Astrocyte of the spinal cord (primary cell): ENCODE results near the gene TGM3.

Source experiments
- DNase-seq: peaks from one replicate; pipeline ENCODE4 v3.0.0; 2011; ENCODE audit warnings: low read depth, low spot score
- H3K4me3 ChIP-seq: 2 replicates; pipeline ENCODE4 v1.5.1; 2011; ENCODE audit warnings: low read depth, mild to moderate bottlenecking, low read length, moderate library complexity
- in situ Hi-C: cut with HindIII; loops from 2 replicates; pipeline ENCODE4 v1.10.0; 2017; ENCODE audit warnings: low sequenced_read_pairs
- TF ChIP-seq, protein P1 (sequence below): IDR thresholded peaks from 2 replicates; pipeline ENCODE4 v1.5.1; 2012; ENCODE audit warnings: low read depth, mild to moderate bottlenecking, low read length, inconsistent platforms

Gene TGM3

DNA sequence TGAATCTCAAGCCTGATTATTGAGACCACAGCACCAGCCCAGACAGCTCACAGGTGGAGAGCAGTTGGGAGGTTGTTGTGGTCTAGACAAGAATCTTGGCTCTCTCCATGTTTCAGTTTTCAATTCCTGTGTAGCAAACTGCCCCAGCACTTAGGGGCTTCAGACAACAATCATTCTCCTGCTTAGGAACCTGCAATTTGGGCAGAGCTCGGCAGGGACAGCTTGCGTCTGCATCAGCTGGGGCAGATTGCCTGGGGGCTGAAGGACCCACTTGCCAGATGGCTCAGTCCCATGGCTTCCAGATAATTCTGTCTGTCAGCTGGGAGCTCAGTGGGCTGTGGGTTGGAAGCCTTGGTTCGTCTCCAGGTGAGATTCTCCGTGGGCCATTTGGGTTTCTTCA is 91.8 kb downstream of the TGM3 start:
- TF ChIP-seq, protein P1, sequence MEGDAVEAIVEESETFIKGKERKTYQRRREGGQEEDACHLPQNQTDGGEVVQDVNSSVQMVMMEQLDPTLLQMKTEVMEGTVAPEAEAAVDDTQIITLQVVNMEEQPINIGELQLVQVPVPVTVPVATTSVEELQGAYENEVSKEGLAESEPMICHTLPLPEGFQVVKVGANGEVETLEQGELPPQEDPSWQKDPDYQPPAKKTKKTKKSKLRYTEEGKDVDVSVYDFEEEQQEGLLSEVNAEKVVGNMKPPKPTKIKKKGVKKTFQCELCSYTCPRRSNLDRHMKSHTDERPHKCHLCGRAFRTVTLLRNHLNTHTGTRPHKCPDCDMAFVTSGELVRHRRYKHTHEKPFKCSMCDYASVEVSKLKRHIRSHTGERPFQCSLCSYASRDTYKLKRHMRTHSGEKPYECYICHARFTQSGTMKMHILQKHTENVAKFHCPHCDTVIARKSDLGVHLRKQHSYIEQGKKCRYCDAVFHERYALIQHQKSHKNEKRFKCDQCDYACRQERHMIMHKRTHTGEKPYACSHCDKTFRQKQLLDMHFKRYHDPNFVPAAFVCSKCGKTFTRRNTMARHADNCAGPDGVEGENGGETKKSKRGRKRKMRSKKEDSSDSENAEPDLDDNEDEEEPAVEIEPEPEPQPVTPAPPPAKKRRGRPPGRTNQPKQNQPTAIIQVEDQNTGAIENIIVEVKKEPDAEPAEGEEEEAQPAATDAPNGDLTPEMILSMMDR = no peak
- no peak overlapping the region for H3K4me3 ChIP-seq
- in situ Hi-C loops = no loop called here
- DNase-seq = no peak
